ENCODE measurements around the gene TMEM132D. TPM values are rescaled to one million over a fixed set of nuclear protein-coding genes. Genes with fewer than 3 reads are reported as not detected.
A peak's percentile ranks its signal among the peaks of the same experiment; 100 is the strongest.

The TMEM132D gene
- total and polyA plus RNA-seq, 2 of the 8 experiments (the other 6 are each of a cell fraction or from before 2014, with no cell fraction given) = 3.5 to 10.1 TPM

DNA sequence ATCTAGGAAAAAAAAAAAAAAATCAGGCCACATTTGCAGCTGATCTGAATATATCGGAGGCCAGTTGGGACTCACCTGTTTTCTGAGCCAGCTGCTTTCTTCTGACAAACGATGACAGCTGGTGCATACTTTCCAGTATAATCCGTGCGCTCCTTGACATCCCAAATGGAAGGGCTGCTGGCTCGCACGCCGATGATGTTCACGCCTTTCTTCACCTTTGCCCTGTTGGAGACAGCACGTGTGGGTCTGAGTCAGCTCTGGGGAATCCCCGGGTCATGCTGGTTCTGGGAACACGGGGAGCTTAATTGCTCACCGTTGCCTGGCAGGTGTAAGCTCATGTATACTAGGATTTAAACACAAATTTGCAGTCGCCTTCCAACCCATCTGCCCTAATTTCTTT lies 372.8 kb downstream of the TMEM132D start (continued):
- TF ChIP-seq, protein P1, sequence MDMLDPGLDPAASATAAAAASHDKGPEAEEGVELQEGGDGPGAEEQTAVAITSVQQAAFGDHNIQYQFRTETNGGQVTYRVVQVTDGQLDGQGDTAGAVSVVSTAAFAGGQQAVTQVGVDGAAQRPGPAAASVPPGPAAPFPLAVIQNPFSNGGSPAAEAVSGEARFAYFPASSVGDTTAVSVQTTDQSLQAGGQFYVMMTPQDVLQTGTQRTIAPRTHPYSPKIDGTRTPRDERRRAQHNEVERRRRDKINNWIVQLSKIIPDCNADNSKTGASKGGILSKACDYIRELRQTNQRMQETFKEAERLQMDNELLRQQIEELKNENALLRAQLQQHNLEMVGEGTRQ (IDR thresholded peaks at IDR 0.05; ENCODE audit: low read length) = 0 out of 2 replicates have a peak, but pooled peaks have one; percentile 27
- TF ChIP-seq TCF12 (IDR thresholded peaks at IDR 0.05; ENCODE audit: low read depth, low read length) (0 out of 2 replicates have a peak, but pooled peaks have one; percentile 14), SRF (IDR thresholded peaks at IDR 0.05; ENCODE audit: low read depth, low read length) (no peak), POLR2AphosphoS5 (IDR thresholded peaks at IDR 0.05; ENCODE audit: low read depth, low read length) (no peak), CHD1 (IDR thresholded peaks at IDR 0.05; ENCODE audit: low read depth, low read length) (no peak), JUND (IDR thresholded peaks at IDR 0.05; ENCODE audit: low read length) (peak; percentile 81; the same call in 1 of the 2 replicates), JUN (IDR thresholded peaks at IDR 0.05; ENCODE audit: low read depth, low read length) (peak; percentile 41; the same call in 1 of the 2 replicates), CBX5 (IDR thresholded peaks at IDR 0.05; ENCODE audit: low read depth, low read length) (no peak), YY1 (IDR thresholded peaks at IDR 0.05; ENCODE audit: low read depth, low read length) (no peak), EP300 (IDR thresholded peaks at IDR 0.05; ENCODE audit: borderline replicate concordance in 1 of 2, low read depth in 2 of 2, low read length in 2 of 2) (peak in 1 of 2 experiments; percentile 68; a peak in 1 of 3 replicates), POLR2A (IDR thresholded peaks at IDR 0.05; ENCODE audit: control extremely low read depth in 1 of 2, low read depth in 2 of 2, low read length in 2 of 2) (no peak), SUZ12 (IDR thresholded peaks at IDR 0.05; ENCODE audit: low read length) (no peak), SP4 (IDR thresholded peaks at IDR 0.05; ENCODE audit: low read length) (no peak), BACH1 (IDR thresholded peaks at IDR 0.05; ENCODE audit: low read length) (peak; percentile 59; the same call in 1 of the 2 replicates), EZH2 (IDR thresholded peaks at IDR 0.05; ENCODE audit: low read depth, low read length, severe bottlenecking) (no peak), KDM1A (IDR thresholded peaks at IDR 0.05; ENCODE audit: borderline replicate concordance, low read length) (no peak), CHD2 (IDR thresholded peaks at IDR 0.05; ENCODE audit: low read length) (no peak), NANOG (IDR thresholded peaks at IDR 0.05; ENCODE audit: insufficient read depth, low read depth, low read length, poor library complexity, severe bottlenecking) (no peak), TEAD4 (IDR thresholded peaks at IDR 0.05; ENCODE audit: low read depth, low read length) (0 out of 2 replicates have a peak, but pooled peaks have one; percentile 19)
- TF ChIP-seq, protein P2, sequence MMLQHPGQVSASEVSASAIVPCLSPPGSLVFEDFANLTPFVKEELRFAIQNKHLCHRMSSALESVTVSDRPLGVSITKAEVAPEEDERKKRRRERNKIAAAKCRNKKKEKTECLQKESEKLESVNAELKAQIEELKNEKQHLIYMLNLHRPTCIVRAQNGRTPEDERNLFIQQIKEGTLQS (IDR thresholded peaks at IDR 0.05; ENCODE audit: insufficient read depth, low read depth, low read length) = peak; percentile 7; the same call in 1 of the 2 replicates
- TF ChIP-seq, protein P3, sequence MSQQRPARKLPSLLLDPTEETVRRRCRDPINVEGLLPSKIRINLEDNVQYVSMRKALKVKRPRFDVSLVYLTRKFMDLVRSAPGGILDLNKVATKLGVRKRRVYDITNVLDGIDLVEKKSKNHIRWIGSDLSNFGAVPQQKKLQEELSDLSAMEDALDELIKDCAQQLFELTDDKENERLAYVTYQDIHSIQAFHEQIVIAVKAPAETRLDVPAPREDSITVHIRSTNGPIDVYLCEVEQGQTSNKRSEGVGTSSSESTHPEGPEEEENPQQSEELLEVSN (IDR thresholded peaks at IDR 0.05) = peak; percentile 80

Data from H1 (cell line).